ENCODE measurements around the gene HHIP. TPM values are rescaled to one million over a fixed set of nuclear protein-coding genes. Genes with fewer than 3 reads are reported as not detected.

Gene HHIP
- total RNA-seq, 1 experiment from 2014 or later, result not detected

- Histone ChIP-seq H4K20me1 (ENCODE audit: insufficient read depth) (no peaks in the 10 kb centered on the region), H3K36me3 (ENCODE audit: control insufficient read depth in 1 of 2, insufficient read depth in 2 of 2, low read length in 2 of 2) (no peaks in the 10 kb centered on the region), H3K4me1 (ENCODE audit: control insufficient read depth in 1 of 2, insufficient read depth in 2 of 2, low read length in 2 of 2) (no peaks in the 10 kb centered on the region), H2AFZ (ENCODE audit: low read depth, low read length, poor library complexity, severe bottlenecking) (no peak overlapping the region), H3K9me2 (ENCODE audit: insufficient read depth) (no peaks in the 10 kb centered on the region), H3K79me2 (ENCODE audit: insufficient read depth, low read length) (no peaks in the 10 kb centered on the region), H3K4me2 (ENCODE audit: low read length) (no peak overlapping the region), H3K9ac (ENCODE audit: low read length) (no peak overlapping the region), H3K9me3 (ENCODE audit: control insufficient read depth in 1 of 2, insufficient read depth in 1 of 2, low read depth in 1 of 2, low read length in 2 of 2) (no peaks in the 10 kb centered on the region), H3K4me3 (replicated peaks in 1 of 2; ENCODE audit: low read depth in 1 of 2, low read length in 2 of 2) (no peak overlapping the region), H3K27ac (ENCODE audit: low read depth, low read length) (no peak overlapping the region), H3K27me3 (ENCODE audit: insufficient read depth, low read length) (no peaks in the 10 kb centered on the region)
- BruUV-seq (replicated peaks), result no TSS peak
- intact Hi-C loops (cut with micrococcal nuclease), result no loop called here
- ChIA-PET POLR2A (no interaction called here), RAD21 (ENCODE audit: low non-redundant PET in 1 of 2, low total read pairs in 2 of 2, uncharacterized antibody in 2 of 2, unreplicated experiment in 2 of 2) (no interaction called here), CTCF (no interaction called here)
- TF ChIP-seq, protein P1, sequence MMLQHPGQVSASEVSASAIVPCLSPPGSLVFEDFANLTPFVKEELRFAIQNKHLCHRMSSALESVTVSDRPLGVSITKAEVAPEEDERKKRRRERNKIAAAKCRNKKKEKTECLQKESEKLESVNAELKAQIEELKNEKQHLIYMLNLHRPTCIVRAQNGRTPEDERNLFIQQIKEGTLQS (IDR thresholded peaks at IDR 0.05), result no peak
- no peak for TF ChIP-seq EZH2phosphoT487 (IDR thresholded peaks at IDR 0.05; ENCODE audit: borderline replicate concordance)
- no peak for TF ChIP-seq ELF1 (IDR thresholded peaks at IDR 0.05; ENCODE audit: borderline replicate concordance, low read depth)
- no peak for TF ChIP-seq POLR2A (IDR thresholded peaks at IDR 0.05; ENCODE audit: borderline replicate concordance, extremely low read depth, insufficient read depth, insufficient read length)
- no peak for TF ChIP-seq FOSL1 (IDR thresholded peaks at IDR 0.05; ENCODE audit: low read depth)
- no peak for TF ChIP-seq CEBPB (IDR thresholded peaks at IDR 0.05; ENCODE audit: low read depth)
- TF ChIP-seq CTCF (IDR thresholded peaks at IDR 0.05 in 2 of 3, conservative IDR thresholded peaks at IDR 0.05 in 1 of 3; ENCODE audit: borderline replicate concordance in 1 of 3, insufficient read depth in 1 of 3, low read depth in 2 of 3, low read length in 2 of 3), result no peak
- no peak for TF ChIP-seq SRF (IDR thresholded peaks at IDR 0.05; ENCODE audit: low read depth)
- no peak for TF ChIP-seq EGR1 (IDR thresholded peaks at IDR 0.05; ENCODE audit: low read depth)
- no peak for TF ChIP-seq SIN3A (IDR thresholded peaks at IDR 0.05; ENCODE audit: low read depth)
- TF ChIP-seq ZNF274 (IDR thresholded peaks at IDR 0.05; ENCODE audit: low read depth, low read length), result no peak
- no peak for TF ChIP-seq POLR2AphosphoS5 (IDR thresholded peaks at IDR 0.05; ENCODE audit: low read depth, low read length)
- DNase-seq (ENCODE audit: low read depth, low spot score) (no peak), ATAC-seq (no peak)
Measured at GRCh38 chr4:144721994-144722393, 76.0 kb downstream of the HHIP start.
